C4-2B (cell line): ENCODE data around the gene CCDC81.

Experiments used
- H3K27ac ChIP-seq: fragments of 450-650 bp; 2 replicates; pipeline ENCODE4 v1.5.1; 2017
- ZFX ChIP-seq: fragments of 450-650 bp; IDR thresholded peaks from 2 replicates; pipeline ENCODE4 v1.6.1; 2017
- TF ChIP-seq, protein P1 (sequence below): fragments of 450-650 bp; conservative IDR thresholded peaks from 2 replicates; pipeline ENCODE4 v1.5.1; 2017; ENCODE audit warnings: mild to moderate bottlenecking

CCDC81 gene

DNA sequence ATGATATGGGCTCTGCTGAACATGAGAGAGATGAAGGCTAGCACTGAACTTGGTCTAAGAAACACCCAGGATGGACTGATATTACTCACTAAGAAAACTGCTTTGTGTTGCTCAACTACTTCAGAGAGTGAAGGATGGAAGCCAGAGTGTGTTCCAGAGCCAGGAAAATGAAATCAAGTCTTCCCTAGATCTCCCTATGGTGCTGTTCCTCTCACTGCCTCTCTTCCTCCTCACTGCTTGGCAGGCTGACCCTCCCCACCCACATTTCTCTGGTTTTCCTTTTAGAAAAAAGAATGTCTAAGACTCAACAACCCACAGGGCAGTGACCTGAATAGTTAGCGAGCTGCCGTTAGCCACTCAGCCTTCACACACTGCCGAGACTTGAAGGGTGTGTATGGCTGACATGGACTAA, 65.6 kb downstream of the CCDC81 start:
- no peak overlapping the region for H3K27ac ChIP-seq
- no peak for TF ChIP-seq ZFX
- TF ChIP-seq, protein P1, sequence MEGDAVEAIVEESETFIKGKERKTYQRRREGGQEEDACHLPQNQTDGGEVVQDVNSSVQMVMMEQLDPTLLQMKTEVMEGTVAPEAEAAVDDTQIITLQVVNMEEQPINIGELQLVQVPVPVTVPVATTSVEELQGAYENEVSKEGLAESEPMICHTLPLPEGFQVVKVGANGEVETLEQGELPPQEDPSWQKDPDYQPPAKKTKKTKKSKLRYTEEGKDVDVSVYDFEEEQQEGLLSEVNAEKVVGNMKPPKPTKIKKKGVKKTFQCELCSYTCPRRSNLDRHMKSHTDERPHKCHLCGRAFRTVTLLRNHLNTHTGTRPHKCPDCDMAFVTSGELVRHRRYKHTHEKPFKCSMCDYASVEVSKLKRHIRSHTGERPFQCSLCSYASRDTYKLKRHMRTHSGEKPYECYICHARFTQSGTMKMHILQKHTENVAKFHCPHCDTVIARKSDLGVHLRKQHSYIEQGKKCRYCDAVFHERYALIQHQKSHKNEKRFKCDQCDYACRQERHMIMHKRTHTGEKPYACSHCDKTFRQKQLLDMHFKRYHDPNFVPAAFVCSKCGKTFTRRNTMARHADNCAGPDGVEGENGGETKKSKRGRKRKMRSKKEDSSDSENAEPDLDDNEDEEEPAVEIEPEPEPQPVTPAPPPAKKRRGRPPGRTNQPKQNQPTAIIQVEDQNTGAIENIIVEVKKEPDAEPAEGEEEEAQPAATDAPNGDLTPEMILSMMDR, result no peak

DNA sequence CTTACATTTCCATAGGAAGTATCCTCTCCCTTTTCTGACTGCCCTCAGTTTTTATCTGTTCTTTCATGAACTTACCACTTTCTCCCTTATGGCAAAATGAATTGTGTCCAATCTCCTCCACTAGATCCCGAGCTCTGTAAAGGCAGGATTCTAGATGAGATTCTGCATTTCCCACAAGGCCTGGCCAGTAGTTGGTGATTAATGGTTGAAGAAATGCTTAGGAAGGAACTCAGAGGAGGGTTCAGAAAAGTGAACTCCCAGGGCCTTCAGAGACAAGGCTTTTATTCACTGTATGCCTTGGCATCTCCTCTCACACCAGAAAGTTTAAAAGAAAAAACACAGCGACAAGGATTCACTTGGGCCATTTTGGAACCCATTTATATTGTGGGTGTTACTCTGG, 66.2 kb downstream of the CCDC81 start:
- TF ChIP-seq ZFX, result no peak
- TF ChIP-seq, protein P1, result no peak
- H3K27ac ChIP-seq, result no peak overlapping the region

DNA sequence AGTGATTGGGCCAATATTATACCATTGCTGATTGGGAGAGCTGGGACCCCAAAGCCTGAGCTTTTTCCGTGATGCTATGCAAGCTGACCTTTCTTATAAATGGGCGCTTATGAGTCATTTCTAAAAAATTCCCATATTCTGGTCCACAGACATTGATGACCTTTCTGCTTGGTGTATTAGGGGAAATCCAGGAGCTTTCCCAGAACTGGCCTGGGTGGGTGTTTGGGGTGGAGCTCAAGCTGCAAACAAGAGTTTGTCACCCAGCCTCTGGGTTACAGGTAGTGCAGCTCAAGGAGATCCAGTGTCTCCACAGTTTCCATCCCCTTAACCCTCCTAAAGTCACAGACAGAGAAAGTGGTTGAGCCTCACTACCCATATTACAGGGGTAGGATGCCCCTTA, 67.7 kb downstream of the CCDC81 start:
- TF ChIP-seq, protein P1, result no peak
- no peak for TF ChIP-seq ZFX
- H3K27ac ChIP-seq, result no peak overlapping the region

DNA sequence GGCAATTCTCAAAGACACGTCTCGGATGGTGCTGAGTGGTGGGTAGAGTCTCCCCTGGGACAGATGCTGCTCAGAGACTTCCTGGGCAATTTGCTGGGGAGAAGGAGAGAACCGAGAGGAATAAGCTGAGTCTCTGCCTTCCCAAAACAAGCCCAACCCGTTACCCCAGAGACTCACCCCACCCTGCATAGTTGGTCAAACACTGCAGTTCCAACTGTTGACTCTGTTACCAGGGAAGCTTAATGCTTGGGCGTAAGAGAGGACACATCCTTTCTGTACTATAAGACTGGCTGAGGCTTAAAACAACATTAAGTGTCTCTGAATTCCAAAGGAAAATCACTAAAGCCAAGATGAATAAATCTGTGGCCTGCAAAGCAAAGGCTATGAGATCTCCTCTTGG, 68.1 kb downstream of the CCDC81 start:
- no peak overlapping the region for H3K27ac ChIP-seq
- no peak for TF ChIP-seq ZFX
- TF ChIP-seq, protein P1, result no peak

DNA sequence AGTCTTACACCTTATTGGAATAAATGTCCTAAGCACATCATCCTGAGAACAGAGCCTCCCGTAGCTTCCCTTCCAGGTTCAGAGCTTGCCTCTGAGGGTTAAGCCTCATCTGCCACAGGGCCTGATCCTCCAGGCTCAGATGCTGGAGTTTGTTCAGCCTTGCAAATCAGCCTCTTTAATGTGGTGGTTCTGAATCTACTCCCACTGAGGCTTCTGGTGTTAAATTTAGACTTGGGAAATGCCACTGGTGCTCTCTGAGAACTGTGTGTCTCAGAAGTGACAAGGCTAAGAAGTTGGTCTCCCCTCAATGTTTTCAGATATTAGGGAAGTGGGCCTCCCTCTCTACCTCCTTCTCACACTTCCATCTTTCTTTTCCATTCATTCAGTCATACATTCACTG, 68.7 kb downstream of the CCDC81 start:
- TF ChIP-seq, protein P1, result no peak
- TF ChIP-seq ZFX, result no peak
- no peak overlapping the region for H3K27ac ChIP-seq

DNA sequence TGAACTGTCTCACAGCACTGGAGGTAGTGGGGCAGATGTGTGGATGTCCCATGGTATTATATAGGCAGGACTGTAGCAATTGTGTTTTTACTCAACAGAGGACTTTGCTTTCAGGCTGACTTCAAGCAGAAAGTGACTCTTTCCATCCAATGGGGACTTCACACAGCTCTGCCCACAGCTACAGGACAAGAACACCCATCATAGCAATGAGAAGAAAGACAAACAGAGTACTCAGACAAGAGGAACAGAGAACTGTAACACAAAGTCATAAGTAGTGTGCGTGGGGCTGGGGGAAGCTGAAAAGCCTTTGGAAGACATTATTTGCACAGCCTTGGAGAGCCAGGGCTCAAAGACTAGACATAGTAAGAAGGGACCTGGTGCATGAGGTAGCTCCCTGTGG, 70.3 kb downstream of the CCDC81 start:
- no peak overlapping the region for H3K27ac ChIP-seq
- TF ChIP-seq ZFX, result no peak
- TF ChIP-seq, protein P1, result no peak

DNA sequence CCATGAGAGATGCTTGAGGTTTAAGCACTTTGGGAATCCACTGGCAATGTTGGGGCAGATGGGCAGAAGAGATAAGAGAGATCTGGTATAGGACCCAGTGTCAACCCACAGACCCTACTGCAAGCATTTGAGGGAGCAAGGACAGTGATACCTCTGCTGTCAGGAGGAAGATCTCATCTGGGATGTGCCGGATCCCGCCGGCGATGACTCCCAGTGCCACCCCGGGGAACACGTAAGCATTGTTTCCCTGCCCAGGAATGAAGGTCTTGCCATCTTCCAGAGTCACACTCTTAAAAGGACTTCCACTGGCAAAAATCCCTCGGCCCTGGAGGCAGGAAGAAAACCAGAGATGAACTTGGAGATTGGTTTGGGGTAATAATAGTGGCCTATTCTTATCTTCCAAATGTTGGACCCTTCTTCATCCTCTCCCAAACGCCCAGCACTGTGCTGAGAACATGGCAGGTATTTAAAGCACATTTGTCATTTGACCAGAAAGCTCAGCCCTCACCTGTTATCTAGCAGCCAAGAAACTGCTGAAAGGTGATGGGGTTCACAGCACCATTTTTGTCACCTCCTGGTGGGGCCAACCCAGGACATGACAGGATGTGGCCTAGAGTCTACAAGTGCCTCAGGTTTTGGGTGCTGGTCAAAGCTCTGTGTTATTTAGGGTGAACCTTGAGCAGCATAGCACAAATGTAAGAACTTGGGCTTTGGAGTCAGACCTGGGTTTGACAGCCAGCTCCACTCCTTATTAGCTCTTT, 71.7 kb downstream of the CCDC81 start:
- no peak overlapping the region for H3K27ac ChIP-seq
- no peak for TF ChIP-seq ZFX
- TF ChIP-seq, protein P1, result no peak
